H1 (cell line): Measurements from ENCODE around the gene PTPRG. TPM values are rescaled to one million over a fixed set of nuclear protein-coding genes. Genes with fewer than 3 reads are reported as not detected.

Experiments
- CTCF ChIA-PET: fragments of 300-600 bp; sonication (Branson Sonifier 250); formaldehyde crosslinking; loops from one replicate; lab custom pipeline; 2021; ENCODE audit not compliant: partially characterized antibody; lab: Charles Lee
- POLR2A ChIA-PET: fragments of 300-600 bp; sonication (Branson Sonifier 250); formaldehyde crosslinking; loops from one replicate; lab custom pipeline; 2021; ENCODE audit warnings: inconsistent platforms; ENCODE audit not compliant: partially characterized antibody; lab: Charles Lee
- DNase-seq, 2 experiments: peaks; one replicate each; pipeline versions ENCODE4 v3.0.0 to v3.0.0-alpha.2; 2010 to 2022; ENCODE audit warnings: low spot score in 2 of 2, low read depth in 1 of 2, mixed read lengths in 1 of 2
- FAIRE-seq: peaks from 2 replicates; lab custom pipeline; 2011; peaks lifted over from hg19 to GRCh38; lab: Jason Lieb, UNC
- H2AFZ ChIP-seq: 2 replicates; pipeline ENCODE4 v1.8.1; 2012; ENCODE audit warnings: low read length, inconsistent platforms
- H2AK5ac ChIP-seq: 2 replicates; pipeline ENCODE4 v1.6.1; 2013; ENCODE audit warnings: low read depth, low read length
- H2BK120ac ChIP-seq: replicated peaks from 2 replicates; pipeline ENCODE3; 2013; ENCODE audit warnings: low read depth, low read length, inconsistent platforms
- H2BK12ac ChIP-seq: 2 replicates; pipeline ENCODE4 v1.6.1; 2013; ENCODE audit warnings: low read depth, low read length
- H2BK15ac ChIP-seq: 2 replicates; pipeline ENCODE4 v1.6.1; 2013; ENCODE audit warnings: low read length
- H2BK20ac ChIP-seq: 2 replicates; pipeline ENCODE4 v1.6.1; 2013; ENCODE audit warnings: low read length
- H2BK5ac ChIP-seq: 2 replicates; pipeline ENCODE4 v1.6.1; 2013; ENCODE audit warnings: low read depth, low read length
- H3K14ac ChIP-seq: 2 replicates; pipeline ENCODE4 v1.6.1; 2013; ENCODE audit warnings: inconsistent platforms; ENCODE audit not compliant: insufficient read length
- H3K18ac ChIP-seq: 2 replicates; pipeline ENCODE4 v1.6.1; 2013; ENCODE audit warnings: low read length; ENCODE audit errors: extremely low read depth
- H3K23ac ChIP-seq: 2 replicates; pipeline ENCODE4 v1.6.1; 2013; ENCODE audit warnings: inconsistent platforms; ENCODE audit not compliant: insufficient read length
- H3K23me2 ChIP-seq: 2 replicates; pipeline ENCODE4 v1.6.1; 2013; ENCODE audit warnings: low read depth, low read length
- H3K27ac ChIP-seq: 2 replicates; pipeline ENCODE4 v1.6.1; 2011; ENCODE audit warnings: low read depth, low read length, inconsistent platforms
- H3K27me3 ChIP-seq, 4 experiments: replicated peaks in 1 of 4; 1 replicate in 1 of 4; 2 replicates in 3 of 4; pipeline versions ENCODE4 v1.6.1 to v1.8.1; 2011 to 2013; ENCODE audit warnings: low read length in 3 of 4, mild to moderate bottlenecking in 3 of 4, inconsistent platforms in 2 of 4, mixed read lengths in 2 of 4, moderate library complexity in 1 of 4; ENCODE audit not compliant: control insufficient read depth in 3 of 4, insufficient read depth in 3 of 4; ENCODE audit errors: extremely low read depth in 1 of 4
- H3K36me3 ChIP-seq, 4 experiments: 2 replicates each; pipeline versions ENCODE4 v1.6.1 to v1.8.1; 2011 to 2013; ENCODE audit warnings: mild to moderate bottlenecking in 4 of 4, low read length in 3 of 4, moderate library complexity in 2 of 4, control low read depth in 1 of 4, inconsistent platforms in 1 of 4; ENCODE audit not compliant: insufficient read depth in 4 of 4, control insufficient read depth in 2 of 4
- H3K4ac ChIP-seq: replicated peaks from 2 replicates; pipeline ENCODE3; 2013; ENCODE audit warnings: low read length, low read depth, mixed read lengths, inconsistent platforms; ENCODE audit not compliant: insufficient read length
- H3K4me1 ChIP-seq, 4 experiments: replicated peaks in 1 of 4; 1 replicate in 1 of 4; 2 replicates in 3 of 4; pipeline versions ENCODE4 v1.6.1 to v1.8.1; 2011 to 2013; ENCODE audit warnings: low read length in 3 of 4, inconsistent platforms in 2 of 4, mixed read lengths in 1 of 4; ENCODE audit not compliant: insufficient read depth in 4 of 4, control insufficient read depth in 3 of 4
- H3K4me2 ChIP-seq, 2 experiments: 2 replicates each; pipeline versions ENCODE4 v1.6.1 to v1.8.1; 2011 to 2013; ENCODE audit warnings: low read depth in 2 of 2, low read length in 2 of 2, control low read depth in 1 of 2, inconsistent platforms in 1 of 2, mild to moderate bottlenecking in 1 of 2; ENCODE audit not compliant: insufficient read depth in 1 of 2
- H3K4me3 ChIP-seq, 4 experiments: fragments of 200-600, 300-600 bp in 1 of 4; sonication (generic), shearing (Covaris generic), sonication (Bioruptor Twin) in 1 of 4; 2 replicates each; pipeline versions ENCODE4 v1.5.1 to v1.8.1; 2011 to 2016; ENCODE audit warnings: low read length in 4 of 4, low read depth in 3 of 4, control low read depth in 2 of 4, inconsistent platforms in 2 of 4, mild to moderate bottlenecking in 2 of 4, mixed read lengths in 1 of 4, moderate library complexity in 1 of 4; ENCODE audit not compliant: insufficient read depth in 2 of 4; ENCODE audit errors: extremely low read depth in 1 of 4
- H3K56ac ChIP-seq: replicated peaks from 2 replicates; pipeline ENCODE3; 2013; ENCODE audit warnings: low read depth, mild to moderate bottlenecking, mixed read lengths, low read length, inconsistent platforms; ENCODE audit not compliant: insufficient read length
- H3K79me1 ChIP-seq: 2 replicates; pipeline ENCODE4 v1.6.1; 2013; ENCODE audit warnings: low read depth, low read length, control low read depth
- H3K79me2 ChIP-seq, 2 experiments: 2 replicates each; pipeline versions ENCODE4 v1.6.1 to v1.8.1; 2012 to 2013; ENCODE audit warnings: low read length in 2 of 2, mild to moderate bottlenecking in 2 of 2, inconsistent platforms in 1 of 2; ENCODE audit not compliant: insufficient read depth in 2 of 2, control insufficient read depth in 1 of 2
- H3K9ac ChIP-seq, 4 experiments: replicated peaks in 1 of 4; 1 replicate in 1 of 4; 2 replicates in 3 of 4; pipeline versions ENCODE4 v1.6.1 to v1.8.1; 2011 to 2013; ENCODE audit warnings: low read depth in 3 of 4, low read length in 3 of 4, control low read depth in 2 of 4, mild to moderate bottlenecking in 2 of 4, moderate library complexity in 2 of 4, inconsistent platforms in 1 of 4; ENCODE audit errors: extremely low read depth in 1 of 4
- H3K9me3 ChIP-seq, 2 experiments: 2 replicates each; pipeline versions ENCODE4 v1.6.1 to v1.8.1; 2012 to 2013; ENCODE audit warnings: mild to moderate bottlenecking in 2 of 2, moderate library complexity in 2 of 2, control low read depth in 1 of 2, inconsistent platforms in 1 of 2, low read depth in 1 of 2, low read length in 1 of 2, mixed read lengths in 1 of 2; ENCODE audit not compliant: insufficient read depth in 2 of 2
- H4K20me1 ChIP-seq, 2 experiments: replicated peaks in 1 of 2; 2 replicates each; pipeline versions ENCODE3 to v1.8.1; 2011 to 2013; ENCODE audit warnings: inconsistent platforms in 2 of 2, low read length in 2 of 2, mild to moderate bottlenecking in 1 of 2; ENCODE audit not compliant: insufficient read depth in 2 of 2, control insufficient read depth in 1 of 2
- H4K5ac ChIP-seq: 2 replicates; pipeline ENCODE4 v1.6.1; 2013; ENCODE audit warnings: low read length, low read depth, mixed read lengths, inconsistent platforms; ENCODE audit not compliant: insufficient read length
- H4K8ac ChIP-seq: 2 replicates; pipeline ENCODE4 v1.8.0; 2013; ENCODE audit warnings: mild to moderate bottlenecking, moderate library complexity, low read length, inconsistent platforms; ENCODE audit not compliant: insufficient read depth; ENCODE audit errors: extremely low read depth
- H4K91ac ChIP-seq: replicated peaks from 2 replicates; pipeline ENCODE3; 2013; ENCODE audit warnings: low read length, mixed read lengths, inconsistent platforms; ENCODE audit not compliant: insufficient read length
- ATF2 ChIP-seq: IDR thresholded peaks from 2 replicates; pipeline ENCODE4 v1.6.1; 2012; ENCODE audit warnings: low read length, inconsistent platforms
- BRCA1 ChIP-seq: IDR thresholded peaks from 2 replicates; pipeline ENCODE4 v1.6.1; 2012; ENCODE audit warnings: low read depth, low read length, improper control_type of control experiment
- CTBP2 ChIP-seq: IDR thresholded peaks from 2 replicates; pipeline ENCODE4 v1.7.0; 2011; ENCODE audit warnings: borderline replicate concordance, mild to moderate bottlenecking, moderate library complexity, mixed read lengths, low read length; ENCODE audit not compliant: insufficient read depth, insufficient read length
- JUND ChIP-seq: IDR thresholded peaks from 2 replicates; pipeline ENCODE4 v1.6.1; 2011; ENCODE audit warnings: mild to moderate bottlenecking, improper control_type of control experiment, low read length
- NRF1 ChIP-seq: IDR thresholded peaks from 2 replicates; pipeline ENCODE4 v1.6.1; 2011; ENCODE audit warnings: mild to moderate bottlenecking, low read depth, low read length, improper control_type of control experiment
- RBBP5 ChIP-seq: IDR thresholded peaks from 2 replicates; pipeline ENCODE4 v1.7.1; 2012; ENCODE audit warnings: low read depth, mild to moderate bottlenecking, inconsistent platforms, low read length, moderate library complexity, borderline replicate concordance
- RNF2 ChIP-seq: fragments of 200-900, 300-1000 bp; sonication (generic); IDR thresholded peaks from 2 replicates; pipeline ENCODE4 v1.7.1; 2016; ENCODE audit warnings: borderline replicate concordance, low read depth, mild to moderate bottlenecking, antibody characterized with exemption, low read length; ENCODE audit not compliant: poor library complexity, severe bottlenecking; ENCODE audit errors: missing control alignments
- SP2 ChIP-seq: IDR thresholded peaks from 2 replicates; pipeline ENCODE4 v1.6.1; 2012; ENCODE audit warnings: mild to moderate bottlenecking, low read length, inconsistent platforms
- SP4 ChIP-seq: IDR thresholded peaks from 2 replicates; pipeline ENCODE4 v1.6.1; 2012; ENCODE audit warnings: low read length, inconsistent platforms
- TCF12 ChIP-seq: IDR thresholded peaks from 2 replicates; pipeline ENCODE4 v1.6.1; 2011; ENCODE audit warnings: low read depth, mild to moderate bottlenecking, low read length
- USF2 ChIP-seq: IDR thresholded peaks from 2 replicates; pipeline ENCODE4 v1.6.1; 2011; ENCODE audit warnings: low read length, improper control_type of control experiment
- WGBS, 2 experiments: shearing (Covaris generic) in 1 of 2; methylation state at CpG; one replicate each; pipeline versions ENCODE4 v1.1.6 to v1.1.7; 2013 to 2015; ENCODE audit warnings: low lambda C conversion rate in 2 of 2, mixed read lengths in 2 of 2, inconsistent platforms in 1 of 2, low coverage in 1 of 2, missing lambda C conversion rate in 1 of 2; ENCODE audit not compliant: insufficient replicate concordance in 2 of 2, insufficient coverage in 1 of 2, insufficient read length in 1 of 2; ENCODE audit errors: extremely low coverage in 1 of 2, missing lambda C conversion rate in 1 of 2; 5-methylcytosine and 5-hydroxymethylcytosine counted together
- polyA plus RNA-seq, 7 experiments: library from polyadenylated mRNA; depleted of rRNA in 3 of 7; stranded (reverse) in 5 of 7; unstranded in 2 of 7; fragments of >200 nt in 5 of 7; fragments of 200-250 nt in 2 of 7; gene quantifications; 1 replicate in 5 of 7; 2 replicates in 1 of 7; 4 replicates in 1 of 7; pipeline versions ENCODE4 v1.2.1 to v1.2.3, GENCODE V29; 2011 to 2013; ENCODE audit warnings: missing spikeins in 2 of 7, mixed read lengths in 2 of 7
- total RNA-seq: library from RNA; stranded (reverse); fragmentation: NEBNext Ultra II Directional; extraction: Animal tissue kit (Norgen Biotek cat#: 25700); gene quantifications from 2 replicates; pipeline ENCODE4 v1.2.1, GENCODE V29; 2021

PTPRG gene
- total and polyA plus RNA-seq, 2 of the 8 experiments (the other 6 are each of a cell fraction or from before 2014, with no cell fraction given), result 23.3 to 96.2 TPM

GRCh38 chr3:62007036-62007435 lies 445.7 kb downstream of the PTPRG start:
- no peak overlapping the region for H3K4me2 ChIP-seq
- WGBS, 2 experiments, result 75% methylated on average over 3 of the region's 3 CpGs; no CpG with 5 or more reads in 1 of the 2 experiments
- no peak for TF ChIP-seq SP4
- TF ChIP-seq TCF12, result no peak
- no peak for TF ChIP-seq ATF2
- TF ChIP-seq BRCA1, result no peak
- no peak for TF ChIP-seq CTBP2
- TF ChIP-seq RBBP5, result no peak
- no peak for TF ChIP-seq NRF1
- no peak for TF ChIP-seq SP2
- TF ChIP-seq USF2, result no peak
- no peak for TF ChIP-seq RNF2
- no peak for TF ChIP-seq JUND

More at GRCh38 chr3:62007036-62007435, 445.7 kb downstream of the PTPRG start:
- H2AFZ ChIP-seq, result no peak overlapping the region
- no peak overlapping the region for H2BK20ac ChIP-seq
- H3K4ac ChIP-seq, result no peak overlapping the region
- CTCF ChIA-PET, result interaction anchor here (1.0 to 3.2 kb wide), 5 partner anchors 11 to 181 kb away, joined by 3 to 14 read pairs (median 3); no protein-coding TSS in a partner anchor
- H3K9me3 ChIP-seq, result no peaks in the 10 kb centered on the region
- H4K8ac ChIP-seq, result no peak overlapping the region
- H3K4me3 ChIP-seq, result no peak overlapping the region
- H3K23ac ChIP-seq, result no peak overlapping the region
- H3K56ac ChIP-seq, result no peak overlapping the region
- H4K20me1 ChIP-seq, result no peaks in the 10 kb centered on the region
- no peaks in the 10 kb centered on the region for H3K4me1 ChIP-seq
- POLR2A ChIA-PET, result interaction anchor here (0.7 to 0.9 kb wide), 3 partner anchors 9 to 442 kb away, joined by 3 read pairs; no protein-coding TSS in a partner anchor
- no peak overlapping the region for H3K14ac ChIP-seq
- no peaks in the 10 kb centered on the region for H3K27me3 ChIP-seq
- H2BK120ac ChIP-seq, result no peak overlapping the region
- H3K79me1 ChIP-seq, result no peaks in the 10 kb centered on the region; the same call in 1 of the 2 replicates
- H2BK5ac ChIP-seq, result no peak overlapping the region
- H2BK12ac ChIP-seq, result no peak overlapping the region
- H3K27ac ChIP-seq, result no peak overlapping the region
- no peak overlapping the region for H4K5ac ChIP-seq
- H3K23me2 ChIP-seq, result no peaks in the 10 kb centered on the region
- peaks cover 0 to 16% (median 6%) of the 10 kb centered on the region in 4 experiments; a peak in 3 of 8 replicates for H3K36me3 ChIP-seq
- DNase-seq (no peak), FAIRE-seq (peak; percentile 28)
- no peak overlapping the region for H2AK5ac ChIP-seq
- H3K9ac ChIP-seq, result no peak overlapping the region
- H3K79me2 ChIP-seq, result peaks cover 0 to 31% of the 10 kb centered on the region in 2 experiments; a peak in 2 of 4 replicates
- H3K18ac ChIP-seq, result no peak overlapping the region
- no peak overlapping the region for H4K91ac ChIP-seq
- no peak overlapping the region for H2BK15ac ChIP-seq
